Measurements from ENCODE around the gene TIGAR. TPM values are rescaled to one million over a fixed set of nuclear protein-coding genes. Genes with fewer than 3 reads are reported as not detected.

The TIGAR gene
- total and polyA plus RNA-seq, 2 donors (not counting 3 experiments of a cell fraction or from before 2014, with no cell fraction given), result 5.6 to 31.2 TPM

DNA sequence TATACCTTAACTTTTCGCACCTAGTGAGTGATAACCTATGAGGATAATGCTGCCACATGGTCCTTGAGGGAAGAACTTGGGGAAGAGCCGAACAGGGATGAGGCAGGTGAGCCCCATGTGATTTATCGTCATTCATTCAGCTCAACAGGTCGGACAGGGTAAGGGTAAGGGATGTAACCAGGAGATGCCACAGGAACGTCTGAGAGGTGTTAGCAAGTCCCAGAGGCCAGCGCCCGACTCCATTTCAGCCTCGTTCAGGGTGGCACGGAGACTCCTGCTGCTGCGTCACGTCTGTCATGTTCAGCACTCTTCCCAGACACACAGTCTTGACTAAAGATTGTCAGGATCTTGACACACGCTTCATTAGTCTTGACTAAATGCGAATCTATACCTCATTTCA is 23.4 kb upstream of the TIGAR start:
- no TSS peak for BruUV-seq (replicated peaks)
- H3K4me2 ChIP-seq (ENCODE audit: insufficient read depth, low read length), result no peak overlapping the region
- intact Hi-C loops (cut with micrococcal nuclease) (no loop called here), dilution Hi-C loops (cut with MboI; ENCODE audit: extremely low pct_ligation_motif_present, low sequenced_read_pairs) (no loop called here)
- H3K9me3 ChIP-seq (replicated peaks; ENCODE audit: control insufficient read depth, insufficient read depth, low read length), result no peaks in the 10 kb centered on the region
- H3K4me1 ChIP-seq (ENCODE audit: control insufficient read depth, extremely low read depth, insufficient read depth, low read length), result no peaks in the 10 kb centered on the region
- TF ChIP-seq JUN (IDR thresholded peaks at IDR 0.05; ENCODE audit: borderline replicate concordance, insufficient read depth, insufficient read length, low read depth) (no peak), MYC (IDR thresholded peaks at IDR 0.05; ENCODE audit: low read depth, low read length) (no peak), FOS (IDR thresholded peaks at IDR 0.05; ENCODE audit: borderline replicate concordance, insufficient read depth, low read length) (no peak), EZH2 (IDR thresholded peaks at IDR 0.05; ENCODE audit: borderline replicate concordance, low read depth, low read length, severe bottlenecking) (no peak), POLR2A (IDR thresholded peaks at IDR 0.05; ENCODE audit: low read depth, low read length) (no peak), GATA2 (IDR thresholded peaks at IDR 0.05; ENCODE audit: insufficient read depth, insufficient read length, low read depth, low read length) (no peak), POLR2AphosphoS5 (IDR thresholded peaks at IDR 0.05; ENCODE audit: insufficient read depth, low read depth, low read length) (no peak)
- TF ChIP-seq, protein P1, sequence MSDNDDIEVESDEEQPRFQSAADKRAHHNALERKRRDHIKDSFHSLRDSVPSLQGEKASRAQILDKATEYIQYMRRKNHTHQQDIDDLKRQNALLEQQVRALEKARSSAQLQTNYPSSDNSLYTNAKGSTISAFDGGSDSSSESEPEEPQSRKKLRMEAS (IDR thresholded peaks at IDR 0.05; ENCODE audit: insufficient read depth, insufficient read length), result no peak
- TF ChIP-seq, protein P2, sequence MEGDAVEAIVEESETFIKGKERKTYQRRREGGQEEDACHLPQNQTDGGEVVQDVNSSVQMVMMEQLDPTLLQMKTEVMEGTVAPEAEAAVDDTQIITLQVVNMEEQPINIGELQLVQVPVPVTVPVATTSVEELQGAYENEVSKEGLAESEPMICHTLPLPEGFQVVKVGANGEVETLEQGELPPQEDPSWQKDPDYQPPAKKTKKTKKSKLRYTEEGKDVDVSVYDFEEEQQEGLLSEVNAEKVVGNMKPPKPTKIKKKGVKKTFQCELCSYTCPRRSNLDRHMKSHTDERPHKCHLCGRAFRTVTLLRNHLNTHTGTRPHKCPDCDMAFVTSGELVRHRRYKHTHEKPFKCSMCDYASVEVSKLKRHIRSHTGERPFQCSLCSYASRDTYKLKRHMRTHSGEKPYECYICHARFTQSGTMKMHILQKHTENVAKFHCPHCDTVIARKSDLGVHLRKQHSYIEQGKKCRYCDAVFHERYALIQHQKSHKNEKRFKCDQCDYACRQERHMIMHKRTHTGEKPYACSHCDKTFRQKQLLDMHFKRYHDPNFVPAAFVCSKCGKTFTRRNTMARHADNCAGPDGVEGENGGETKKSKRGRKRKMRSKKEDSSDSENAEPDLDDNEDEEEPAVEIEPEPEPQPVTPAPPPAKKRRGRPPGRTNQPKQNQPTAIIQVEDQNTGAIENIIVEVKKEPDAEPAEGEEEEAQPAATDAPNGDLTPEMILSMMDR (IDR thresholded peaks at IDR 0.05; ENCODE audit: extremely low read depth in 1 of 2, insufficient read depth in 1 of 2, low read depth in 1 of 2, low read length in 2 of 2), result no peak
- H3K27ac ChIP-seq (ENCODE audit: insufficient read depth, low read depth, low read length), result no peak overlapping the region
- H2AFZ ChIP-seq (ENCODE audit: low read depth, low read length), result no peak overlapping the region
- DNase-seq (ENCODE audit: low read depth, low spot score), result no peak
- H3K79me2 ChIP-seq (ENCODE audit: control insufficient read depth, insufficient read depth, low read length), result no peaks in the 10 kb centered on the region
- H3K4me3 ChIP-seq (replicated peaks in 1 of 3; ENCODE audit: insufficient read depth in 1 of 3, low read depth in 1 of 3, low read length in 3 of 3), result no peak overlapping the region
- no peak overlapping the region for H3K9ac ChIP-seq (replicated peaks; ENCODE audit: extremely low read depth, insufficient read depth, low read length)
- no peak for FAIRE-seq
- POLR2A ChIA-PET, result no interaction called here
- no peaks in the 10 kb centered on the region for H3K9me1 ChIP-seq (replicated peaks; ENCODE audit: control insufficient read depth, extremely low read depth, insufficient read depth, low read length)
- H4K20me1 ChIP-seq (replicated peaks; ENCODE audit: control insufficient read depth, extremely low read depth, insufficient read depth, low read length), result no peaks in the 10 kb centered on the region
- H3K36me3 ChIP-seq (ENCODE audit: control insufficient read depth in 2 of 2, extremely low read depth in 1 of 2, insufficient read depth in 2 of 2, low read length in 2 of 2), result no peaks in the 10 kb centered on the region
- peaks cover 0 to 2% of the 10 kb centered on the region in 2 experiments for H3K27me3 ChIP-seq (ENCODE audit: control insufficient read depth in 2 of 2, insufficient read depth in 2 of 2, low read length in 2 of 2)
- CTCF ChIA-PET, result interaction anchor here (0.8 to 1.8 kb wide), 3 partner anchors 9 to 50 kb away, joined by 3 to 5 read pairs (median 3); no protein-coding TSS in a partner anchor
